ENCODE results near the gene GRM7. TPM values are rescaled to one million over a fixed set of nuclear protein-coding genes. Genes with fewer than 3 reads are reported as not detected.

The GRM7 gene
- total and polyA plus RNA-seq, 10 donors: 0.02 to 0.20 (median 0.14) TPM; not detected in 7

DNA sequence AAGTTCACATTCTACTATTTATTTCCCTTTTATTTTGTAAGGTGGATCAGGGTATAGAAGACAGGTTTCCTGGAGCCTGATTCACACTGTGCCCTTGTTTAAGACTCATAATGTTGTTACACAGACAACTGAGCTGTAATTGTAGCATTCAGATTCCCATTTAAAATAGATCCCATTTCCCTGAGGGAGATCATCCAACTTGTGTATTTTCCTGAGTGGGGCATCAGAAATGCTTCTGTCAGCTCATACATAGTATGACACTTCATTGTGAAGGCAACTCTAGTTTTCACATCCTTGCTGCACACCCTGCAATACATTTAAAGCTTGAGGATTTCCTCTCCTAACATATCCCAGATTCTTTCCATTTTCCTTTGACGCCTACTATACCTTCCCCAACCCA, 659.7 kb downstream of the GRM7 start:
- TF ChIP-seq, protein P1, sequence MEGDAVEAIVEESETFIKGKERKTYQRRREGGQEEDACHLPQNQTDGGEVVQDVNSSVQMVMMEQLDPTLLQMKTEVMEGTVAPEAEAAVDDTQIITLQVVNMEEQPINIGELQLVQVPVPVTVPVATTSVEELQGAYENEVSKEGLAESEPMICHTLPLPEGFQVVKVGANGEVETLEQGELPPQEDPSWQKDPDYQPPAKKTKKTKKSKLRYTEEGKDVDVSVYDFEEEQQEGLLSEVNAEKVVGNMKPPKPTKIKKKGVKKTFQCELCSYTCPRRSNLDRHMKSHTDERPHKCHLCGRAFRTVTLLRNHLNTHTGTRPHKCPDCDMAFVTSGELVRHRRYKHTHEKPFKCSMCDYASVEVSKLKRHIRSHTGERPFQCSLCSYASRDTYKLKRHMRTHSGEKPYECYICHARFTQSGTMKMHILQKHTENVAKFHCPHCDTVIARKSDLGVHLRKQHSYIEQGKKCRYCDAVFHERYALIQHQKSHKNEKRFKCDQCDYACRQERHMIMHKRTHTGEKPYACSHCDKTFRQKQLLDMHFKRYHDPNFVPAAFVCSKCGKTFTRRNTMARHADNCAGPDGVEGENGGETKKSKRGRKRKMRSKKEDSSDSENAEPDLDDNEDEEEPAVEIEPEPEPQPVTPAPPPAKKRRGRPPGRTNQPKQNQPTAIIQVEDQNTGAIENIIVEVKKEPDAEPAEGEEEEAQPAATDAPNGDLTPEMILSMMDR (IDR thresholded peaks at IDR 0.05 in 8 of 11, conservative IDR thresholded peaks at IDR 0.05 in 3 of 11): no peak
- TF ChIP-seq POLR2AphosphoS5 (IDR thresholded peaks at IDR 0.05) (no peak), POLR2A (IDR thresholded peaks at IDR 0.05) (no peak)
- H3K27ac ChIP-seq: no peak overlapping the region
- no peak overlapping the region for H3K4me3 ChIP-seq
- no peaks in the 10 kb centered on the region for H3K27me3 ChIP-seq (replicated peaks in 1 of 7)
- intact Hi-C loops (cut with DNase I; ENCODE audit: low total_unique reads): no loop called here
- H3K4me1 ChIP-seq: peaks cover 0 to 3% (median 0%) of the 10 kb centered on the region in 6 donors
- no peak for DNase-seq
- H3K9me3 ChIP-seq: peaks cover 0 to 17% (median 5%) of the 10 kb centered on the region in 8 donors
- no peaks in the 10 kb centered on the region for H3K36me3 ChIP-seq
- 67 to 92% (median 83%) methylated on average over 1 of the region's 1 CpG for WGBS, 5 donors

DNA sequence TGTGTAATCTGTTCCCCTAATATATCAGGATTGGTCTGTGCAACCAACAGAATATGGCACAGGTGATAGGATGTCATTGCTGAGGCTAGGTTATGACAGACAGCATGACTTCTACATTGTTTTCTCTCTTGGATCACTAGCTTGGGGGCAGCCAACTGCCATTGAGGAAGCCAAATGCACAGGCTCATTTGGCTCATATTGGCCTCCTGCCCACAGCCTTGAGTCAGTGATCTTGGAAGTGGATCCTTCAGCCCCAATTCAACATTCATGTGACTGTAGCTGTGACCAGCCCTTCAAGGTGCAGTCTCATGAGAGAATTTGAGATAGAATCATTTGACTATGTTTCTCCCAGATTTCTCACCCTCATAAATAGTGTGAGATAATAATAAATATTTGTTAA, 675.6 kb downstream of the GRM7 start:
- DNase-seq: no peak
- H3K4me3 ChIP-seq: no peak overlapping the region
- H3K36me3 ChIP-seq: no peaks in the 10 kb centered on the region
- H3K9me3 ChIP-seq: no peaks in the 10 kb centered on the region
- no peaks in the 10 kb centered on the region for H3K27me3 ChIP-seq (replicated peaks in 1 of 7)
- H3K27ac ChIP-seq: no peak overlapping the region
- no peaks in the 10 kb centered on the region for H3K4me1 ChIP-seq
- intact Hi-C loops (cut with DNase I; ENCODE audit: low total_unique reads): no loop called here
- TF ChIP-seq POLR2A (IDR thresholded peaks at IDR 0.05) (no peak), POLR2AphosphoS5 (IDR thresholded peaks at IDR 0.05) (no peak)
- TF ChIP-seq, protein P1 (IDR thresholded peaks at IDR 0.05 in 8 of 11, conservative IDR thresholded peaks at IDR 0.05 in 3 of 11): no peak

DNA sequence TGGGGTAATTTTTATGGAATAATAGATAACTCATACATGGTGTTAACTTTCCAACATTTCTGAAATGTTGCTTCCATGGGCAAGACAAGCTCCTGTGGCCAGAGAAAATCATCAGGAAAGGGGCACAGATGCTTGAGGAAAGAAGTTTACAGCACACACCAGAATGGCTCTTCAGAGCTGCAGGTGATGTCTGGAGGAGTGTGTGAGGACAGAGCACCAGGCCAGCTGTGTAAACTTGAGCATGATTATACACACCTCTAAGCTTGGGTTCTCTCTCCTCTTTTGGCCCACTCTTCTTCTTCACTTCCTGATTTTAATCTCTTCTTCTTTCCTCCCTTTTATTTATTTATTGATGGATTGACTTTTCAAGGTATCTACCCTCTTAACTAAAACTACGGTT, 676.0 kb downstream of the GRM7 start:
- Histone ChIP-seq H3K36me3 (no peaks in the 10 kb centered on the region), H3K27me3 (replicated peaks in 1 of 7) (no peaks in the 10 kb centered on the region), H3K4me1 (no peaks in the 10 kb centered on the region), H3K4me3 (no peak overlapping the region), H3K27ac (no peak overlapping the region), H3K9me3 (no peaks in the 10 kb centered on the region)
- WGBS, 5 donors: 84 to 98% (median 90%) methylated on average over 1 of the region's 1 CpG
- TF ChIP-seq POLR2AphosphoS5 (IDR thresholded peaks at IDR 0.05) (no peak), POLR2A (IDR thresholded peaks at IDR 0.05) (no peak)
- TF ChIP-seq, protein P1 (IDR thresholded peaks at IDR 0.05 in 8 of 11, conservative IDR thresholded peaks at IDR 0.05 in 3 of 11): no peak
- DNase-seq: no peak
- intact Hi-C loops (cut with DNase I; ENCODE audit: low total_unique reads): no loop called here

DNA sequence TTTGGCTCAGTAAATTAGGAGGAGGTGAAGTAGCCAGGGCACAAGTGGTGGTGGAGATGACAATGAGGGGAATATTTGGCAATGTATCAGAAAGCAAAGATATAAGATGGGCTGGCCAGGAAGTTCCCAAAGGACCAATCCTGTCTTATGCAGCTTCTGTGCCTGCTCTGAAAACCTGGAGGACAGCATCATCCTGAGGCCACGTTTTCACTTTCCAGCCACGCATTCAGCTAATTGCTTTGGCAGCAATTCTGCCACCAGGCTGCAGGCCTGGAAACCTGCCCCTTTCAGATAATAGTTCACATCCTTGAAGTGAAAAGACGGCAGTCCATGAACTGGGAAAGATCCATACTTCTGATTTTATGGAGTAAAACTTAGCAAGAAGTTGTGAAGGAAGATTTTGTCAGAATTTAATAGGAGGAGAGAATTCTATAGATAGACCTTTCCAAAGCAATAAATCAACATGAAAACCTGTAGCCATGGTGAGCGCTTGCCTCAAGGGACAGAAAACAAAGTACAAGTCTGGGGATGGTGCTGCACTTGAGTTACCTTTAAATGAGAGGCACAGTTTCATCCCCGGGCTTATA, 682.5 kb downstream of the GRM7 start:
- intact Hi-C loops (cut with DNase I; ENCODE audit: low total_unique reads): no loop called here
- DNase-seq: no peak
- no peak for TF ChIP-seq POLR2A (IDR thresholded peaks at IDR 0.05)
- TF ChIP-seq POLR2AphosphoS5 (IDR thresholded peaks at IDR 0.05): no peak
- TF ChIP-seq, protein P1 (IDR thresholded peaks at IDR 0.05 in 8 of 11, conservative IDR thresholded peaks at IDR 0.05 in 3 of 11): no peak
- no peak overlapping the region for H3K4me3 ChIP-seq
- no peaks in the 10 kb centered on the region for H3K27me3 ChIP-seq (replicated peaks in 1 of 7)
- no peaks in the 10 kb centered on the region for H3K9me3 ChIP-seq
- WGBS, 5 donors: 66 to 73% (median 68%) methylated on average over 5 of the region's 5 CpGs
- no peak overlapping the region for H3K27ac ChIP-seq
- no peaks in the 10 kb centered on the region for H3K4me1 ChIP-seq
- no peaks in the 10 kb centered on the region for H3K36me3 ChIP-seq
